Heart right ventricle (tissue), 16 donors: ENCODE measurements around the gene SYNJ2. TPM values are rescaled to one million over a fixed set of nuclear protein-coding genes. Genes with fewer than 3 reads are reported as not detected.
"Not testable (repeated sequence)": the region's sequence is repeated elsewhere in the genome, so short reads cannot be mapped to it uniquely, and the experiment has no call there.

Experiments
- ATAC-seq, 8 donors: fragments of 200-7000 bp; cut with Tn5 transposase; one replicate each; pipeline ENCODE4 v1.9.1; 2020; ENCODE audit warnings: mild to moderate bottlenecking in 8 of 8, moderate library complexity in 8 of 8, moderate number of reproducible peaks in 1 of 8
- DNase-seq, 2 donors: peaks; one replicate each; pipeline ENCODE4 v3.0.0-alpha.2; 2020
- H3K27ac ChIP-seq, 10 donors: fragments of 200-600 bp; sonication (generic) in 2 of 10; one replicate each; pipeline versions ENCODE4 v1.5.0 to v1.8.0; 2020 to 2022; ENCODE audit warnings: mild to moderate bottlenecking in 3 of 10
- H3K27me3 ChIP-seq, 7 donors: fragments of 200-600 bp; one replicate each; pipeline ENCODE4 v1.8.0; 2021 to 2022; ENCODE audit warnings: mild to moderate bottlenecking in 2 of 7
- H3K36me3 ChIP-seq, 9 donors: fragments of 200-600 bp; sonication (generic) in 1 of 9; one replicate each; pipeline versions ENCODE4 v1.5.0 to v1.8.0; 2020 to 2022; ENCODE audit warnings: mild to moderate bottlenecking in 2 of 9
- H3K4me1 ChIP-seq, 9 donors: fragments of 200-600 bp; sonication (generic) in 1 of 9; one replicate each; pipeline versions ENCODE4 v1.5.0 to v1.8.0; 2020 to 2022; ENCODE audit warnings: mild to moderate bottlenecking in 4 of 9
- H3K4me3 ChIP-seq, 10 donors: fragments of 200-600 bp; sonication (generic) in 2 of 10; one replicate each; pipeline versions ENCODE4 v1.5.0 to v1.8.0; 2020 to 2022; ENCODE audit warnings: mild to moderate bottlenecking in 7 of 10, moderate library complexity in 2 of 10
- H3K9me3 ChIP-seq, 11 donors: fragments of 200-600 bp in 10 of 11; sonication (generic) in 2 of 11; one replicate each; pipeline versions ENCODE4 v1.5.0 to v1.8.0; 2013 to 2022; ENCODE audit warnings: mild to moderate bottlenecking in 2 of 11, control low read depth in 1 of 11, moderate library complexity in 1 of 11
- WGBS, 2 donors: extraction: QIAGEN DNeasy Blood & Tissue Kit; methylation state at CpG; one replicate each; pipeline ENCODE4 v1.1.7; 2013; ENCODE audit warnings: inconsistent platforms in 1 of 2; 5-methylcytosine and 5-hydroxymethylcytosine counted together
- intact Hi-C, 10 donors: fragments of 100-400 bp; cut with DNase I; formaldehyde crosslinking; loops; one replicate each; pipeline versions ENCODE4 v1.11.1 to v1.14.2; 2022
- polyA plus RNA-seq, 2 donors: library from polyadenylated mRNA; stranded (reverse); fragments of 200-250 nt; gene quantifications; one replicate each; pipeline ENCODE4 v1.2.3, GENCODE V29; 2013
- total RNA-seq, 10 donors: library from RNA; stranded (reverse); fragmentation: NEBNext Ultra II Directional in 3 of 10; extraction: Animal tissue kit (Norgen Biotek cat#: 25700) in 3 of 10; gene quantifications; one replicate each; pipeline versions ENCODE4 v1.2.1 to v1.2.4, GENCODE V29; 2021 to 2023
- TF ChIP-seq, protein P1 (sequence below), 9 donors: fragments of 200-600 bp; sonication (generic) in 2 of 9; IDR thresholded peaks; one replicate each; pipeline versions ENCODE4 v1.5.0 to v1.8.0; 2021 to 2022; ENCODE audit warnings: antibody characterized with exemption in 9 of 9, mild to moderate bottlenecking in 5 of 9, moderate library complexity in 1 of 9
- donor health status: Arrhythmogenic right ventricular cardiomyopathy.
- donor health status: ischemic (EF 13 %, LVEDD 7.1; RV severe dilation, severe dysfunction).
- donor health status: healthy with polysubstance abuse.
- donor health status: DM: no; HTN: yes; CAD: no.
- donor health status: DM: no; HTN: no; CAD: no.
- donor health status: ischemic (EF 25% LVEDD 6.9; RV normal size, moderate dysfunction).
- donor health status: ischemic (EF 25% LVEDD 5.7; RV mildly dilated, moderate dysfunction).
- donor health status: healthy.
- donor health status: DM: yes; HTN: yes; CAD: no.
- donor health status: Ischemic cardiomyopathy.
- donor health status: ischemic (EF 35%, LVEDD 5.7; RV mildly dilated, moderate dysfunction).
- donor health status: nonischemic (EF 11% LVEDD 7.7; RV severe dilation, severe dysfunction).
- donor health status: DM: yes; HTN: yes; CAD: no.
- donor health status: PGD.
- donor health status: ischemic (EF 29% LVEDD 5.4; RV normal size, mild dysfunction).
- donor health status: nonischemic (EF 23%, LVEDD 6.1; RV moderate dilation, normal function).

SYNJ2 gene
- total and polyA plus RNA-seq, 12 donors: 14.0 to 27.8 (median 19.0) TPM

DNA sequence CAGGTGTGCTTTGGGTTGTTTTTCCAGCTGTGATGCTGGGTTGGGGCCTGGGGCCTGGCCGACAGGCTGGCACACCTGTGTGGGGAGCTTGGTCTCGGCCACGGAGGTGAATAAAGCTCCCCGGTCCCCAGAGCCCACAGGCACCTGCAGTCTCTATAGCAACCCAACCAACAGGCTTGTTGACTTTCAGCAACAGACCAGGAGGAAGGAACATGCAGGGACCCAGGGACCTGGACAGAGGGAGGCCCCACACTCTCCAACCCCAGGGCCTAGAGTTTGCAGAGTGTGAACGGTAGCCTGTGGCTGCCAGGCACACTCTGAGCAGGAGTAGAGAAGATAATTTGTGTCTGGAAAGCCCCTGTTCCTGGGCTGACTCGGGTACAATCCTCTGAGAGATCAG, 14.6 kb upstream of the SYNJ2 start:
- DNase-seq: no peak
- no peak for ATAC-seq
- Histone ChIP-seq H3K36me3 (no peaks in the 10 kb centered on the region), H3K9me3 (no peaks in the 10 kb centered on the region), H3K27me3 (no peaks in the 10 kb centered on the region), H3K4me3 (no peak overlapping the region), H3K27ac (no peak overlapping the region), H3K4me1 (peaks cover 0 to 22% (median 4%) of the 10 kb centered on the region in 9 donors)
- intact Hi-C loops: no loop called here
- TF ChIP-seq, protein P1, sequence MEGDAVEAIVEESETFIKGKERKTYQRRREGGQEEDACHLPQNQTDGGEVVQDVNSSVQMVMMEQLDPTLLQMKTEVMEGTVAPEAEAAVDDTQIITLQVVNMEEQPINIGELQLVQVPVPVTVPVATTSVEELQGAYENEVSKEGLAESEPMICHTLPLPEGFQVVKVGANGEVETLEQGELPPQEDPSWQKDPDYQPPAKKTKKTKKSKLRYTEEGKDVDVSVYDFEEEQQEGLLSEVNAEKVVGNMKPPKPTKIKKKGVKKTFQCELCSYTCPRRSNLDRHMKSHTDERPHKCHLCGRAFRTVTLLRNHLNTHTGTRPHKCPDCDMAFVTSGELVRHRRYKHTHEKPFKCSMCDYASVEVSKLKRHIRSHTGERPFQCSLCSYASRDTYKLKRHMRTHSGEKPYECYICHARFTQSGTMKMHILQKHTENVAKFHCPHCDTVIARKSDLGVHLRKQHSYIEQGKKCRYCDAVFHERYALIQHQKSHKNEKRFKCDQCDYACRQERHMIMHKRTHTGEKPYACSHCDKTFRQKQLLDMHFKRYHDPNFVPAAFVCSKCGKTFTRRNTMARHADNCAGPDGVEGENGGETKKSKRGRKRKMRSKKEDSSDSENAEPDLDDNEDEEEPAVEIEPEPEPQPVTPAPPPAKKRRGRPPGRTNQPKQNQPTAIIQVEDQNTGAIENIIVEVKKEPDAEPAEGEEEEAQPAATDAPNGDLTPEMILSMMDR (IDR thresholded peaks at IDR 0.05): no peak
- WGBS, 2 donors: 82 to 85% methylated on average over 6 of the region's 6 CpGs

DNA sequence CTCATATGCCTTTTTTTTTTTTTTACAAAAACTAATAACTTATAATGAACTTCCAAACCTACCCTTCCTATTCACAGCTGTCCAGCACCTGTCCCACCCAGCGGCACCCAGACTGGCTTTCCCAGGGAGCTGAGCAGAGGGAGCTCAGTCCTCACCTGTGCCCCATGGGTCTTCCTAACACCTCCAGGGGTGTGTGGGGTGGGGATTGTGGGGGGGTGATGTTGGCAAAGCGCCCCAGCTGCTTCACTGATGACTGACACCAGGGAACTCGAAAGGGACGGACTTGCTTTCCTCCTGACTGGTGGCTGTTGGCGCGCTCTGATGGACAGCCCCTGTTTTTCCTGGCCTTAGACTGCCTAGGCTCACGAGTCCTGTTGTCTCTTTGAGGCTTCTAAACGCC, 14.2 kb upstream of the SYNJ2 start:
- no peaks in the 10 kb centered on the region for H3K9me3 ChIP-seq
- H3K36me3 ChIP-seq: no peaks in the 10 kb centered on the region
- no peak overlapping the region for H3K27ac ChIP-seq
- intact Hi-C loops: no loop called here
- no peak overlapping the region for H3K4me3 ChIP-seq
- 75 to 84% methylated on average over 8 of the region's 8 CpGs for WGBS, 2 donors
- TF ChIP-seq, protein P1 (IDR thresholded peaks at IDR 0.05): no peak
- no peak for ATAC-seq
- H3K27me3 ChIP-seq: no peaks in the 10 kb centered on the region
- DNase-seq: no peak
- peaks cover 0 to 18% (median 4%) of the 10 kb centered on the region in 9 donors for H3K4me1 ChIP-seq

DNA sequence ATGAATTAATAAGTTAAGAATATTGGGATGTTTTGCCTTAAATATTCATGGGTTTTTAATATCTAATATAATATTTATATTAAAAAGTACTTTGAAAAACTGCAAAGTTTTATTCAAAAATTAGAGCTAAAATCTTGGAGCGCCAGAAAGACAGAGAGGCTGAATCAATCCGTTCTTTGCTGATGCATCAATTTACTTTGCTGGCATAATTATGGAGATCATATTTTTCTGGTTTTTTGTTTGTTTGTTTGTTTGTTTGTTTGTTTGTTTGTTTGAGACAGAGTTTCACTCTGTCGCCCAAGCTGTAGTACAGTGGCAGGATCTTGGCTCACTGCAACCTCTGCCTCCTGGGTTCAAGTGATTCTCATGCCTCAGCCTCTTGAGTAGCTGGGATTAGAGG, 9.5 kb upstream of the SYNJ2 start:
- intact Hi-C loops, H3K36me3 ChIP-seq, H3K27me3 ChIP-seq, H3K9me3 ChIP-seq, H3K27ac ChIP-seq, DNase-seq, ATAC-seq, H3K4me3 ChIP-seq, H3K4me1 ChIP-seq: not testable (repeated sequence)
- 94 to 95% methylated on average over 3 of the region's 3 CpGs for WGBS, 2 donors

DNA sequence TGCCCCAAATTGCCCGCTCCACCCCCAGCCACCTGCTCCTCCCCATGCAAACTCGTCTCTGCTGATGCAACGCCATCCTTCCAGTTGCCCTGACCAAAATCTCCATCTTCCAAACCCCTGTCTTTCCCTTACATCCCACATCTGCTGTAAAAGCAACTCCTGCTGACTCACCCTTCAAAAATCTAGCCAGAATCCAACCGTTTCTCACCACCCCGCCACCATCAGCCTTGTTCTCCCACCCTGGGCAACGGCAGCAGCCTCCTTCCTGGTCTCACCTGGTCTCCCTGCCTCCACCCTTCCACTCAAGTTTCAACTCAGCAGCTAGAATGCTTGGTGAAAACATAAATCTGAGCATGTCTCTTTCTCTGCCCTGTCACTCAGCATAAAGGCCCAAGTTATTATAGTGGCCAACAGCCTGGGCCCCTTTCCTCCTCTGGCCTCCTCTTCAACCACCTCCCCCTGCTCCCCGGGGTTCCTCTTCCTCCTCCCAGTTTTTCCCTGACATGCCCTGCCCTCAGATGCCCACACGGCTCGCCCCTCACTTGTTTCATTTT, 7.2 kb upstream of the SYNJ2 start:
- TF ChIP-seq, protein P1 (IDR thresholded peaks at IDR 0.05): no peak
- Histone ChIP-seq H3K36me3 (no peaks in the 10 kb centered on the region), H3K4me3 (no peak overlapping the region), H3K4me1 (peaks cover 0 to under 1% (median 0%) of the 10 kb centered on the region in 9 donors), H3K9me3 (no peaks in the 10 kb centered on the region), H3K27ac (no peak overlapping the region), H3K27me3 (no peaks in the 10 kb centered on the region)
- intact Hi-C loops: no loop called here
- no peak for ATAC-seq
- 86% methylated on average over 9 of the region's 9 CpGs for WGBS, 2 donors
- no peak for DNase-seq

DNA sequence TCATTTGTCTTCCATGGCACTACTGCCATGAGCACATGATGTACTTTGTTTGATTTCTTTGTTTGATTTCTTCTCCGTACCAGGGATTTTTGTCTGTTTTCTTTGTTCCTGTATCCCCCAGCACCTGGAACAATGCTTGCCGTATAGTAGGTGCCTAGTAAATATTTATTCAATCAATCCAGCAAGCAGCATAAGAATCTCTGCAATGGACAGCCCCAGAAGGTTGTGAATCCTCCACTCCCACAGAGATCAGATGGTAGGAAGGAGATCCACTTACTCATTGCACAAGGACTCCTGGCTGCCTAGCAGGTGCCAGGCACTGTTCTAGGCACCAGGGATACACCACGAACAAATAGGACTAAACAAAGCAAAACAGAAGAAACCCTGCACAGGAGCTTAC, 6.7 kb upstream of the SYNJ2 start:
- TF ChIP-seq, protein P1 (IDR thresholded peaks at IDR 0.05): no peak
- intact Hi-C loops: loop anchor here in 1 of 10 donors (5.0 kb wide), 1 partner anchor 97 kb away; no protein-coding TSS in a partner anchor
- DNase-seq: no peak

More for the DNA sequence above, 6.7 kb upstream of the SYNJ2 start:
- Histone ChIP-seq H3K36me3 (no peaks in the 10 kb centered on the region), H3K27me3 (no peaks in the 10 kb centered on the region), H3K27ac (no peak overlapping the region), H3K9me3 (no peaks in the 10 kb centered on the region), H3K4me1 (peaks cover 0 to 5% (median 0%) of the 10 kb centered on the region in 9 donors), H3K4me3 (no peak overlapping the region)
- no peak for ATAC-seq
- 97% methylated on average over 3 of the region's 3 CpGs for WGBS, 2 donors
